Skeletal muscle cell (primary cell): Measurements from ENCODE around the gene SLC16A4.
A peak's percentile ranks its signal among the peaks of the same experiment; 100 is the strongest.
"Not testable (repeated sequence)": the region's sequence is repeated elsewhere in the genome, so short reads cannot be mapped to it uniquely, and the experiment has no call there.

Source experiments
- DNase-seq: peaks from one replicate; pipeline ENCODE4 v3.0.0-alpha.2; 2010; ENCODE audit warnings: low read depth
- H3K4me3 ChIP-seq: 2 replicates; pipeline ENCODE4 v1.5.1; 2011; ENCODE audit warnings: low read depth, mild to moderate bottlenecking, control low read depth, low read length, moderate library complexity

Gene SLC16A4

DNA sequence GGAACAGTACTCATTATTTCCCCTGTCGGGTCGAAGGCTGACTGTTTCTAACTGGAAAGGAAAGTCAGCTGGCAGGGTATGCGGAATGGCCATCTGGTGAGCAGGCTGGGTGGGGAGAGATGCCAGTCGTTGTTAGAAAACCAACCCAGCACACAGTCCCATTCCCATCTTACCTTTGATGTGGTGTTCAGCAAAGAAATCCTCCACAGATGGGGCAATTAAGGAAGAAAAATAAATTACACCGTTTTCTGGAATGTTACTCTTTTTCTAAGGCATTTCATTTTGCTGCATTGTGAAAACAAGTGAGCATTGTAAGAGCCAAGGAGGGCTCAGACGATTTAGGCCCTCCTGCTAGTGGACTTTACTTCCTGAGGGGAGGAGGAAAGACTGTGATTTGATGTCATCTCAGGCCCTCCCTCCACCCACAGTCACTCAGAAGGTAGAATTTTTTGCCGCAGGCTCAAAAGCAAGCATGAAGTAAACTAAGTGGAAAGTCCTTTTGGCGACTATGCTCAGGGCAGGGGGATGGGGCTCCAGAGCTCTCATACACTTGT, at the start of gene SLC16A4:
Gene SLC16A4 (minus strand): TSS at position 335 of the 554 bp plus-strand sequence. CDS start 1,703 bp downstream, outside the sequence.
- H3K4me3 ChIP-seq: peak within 1 kb of the TSS; percentile 18

DNA sequence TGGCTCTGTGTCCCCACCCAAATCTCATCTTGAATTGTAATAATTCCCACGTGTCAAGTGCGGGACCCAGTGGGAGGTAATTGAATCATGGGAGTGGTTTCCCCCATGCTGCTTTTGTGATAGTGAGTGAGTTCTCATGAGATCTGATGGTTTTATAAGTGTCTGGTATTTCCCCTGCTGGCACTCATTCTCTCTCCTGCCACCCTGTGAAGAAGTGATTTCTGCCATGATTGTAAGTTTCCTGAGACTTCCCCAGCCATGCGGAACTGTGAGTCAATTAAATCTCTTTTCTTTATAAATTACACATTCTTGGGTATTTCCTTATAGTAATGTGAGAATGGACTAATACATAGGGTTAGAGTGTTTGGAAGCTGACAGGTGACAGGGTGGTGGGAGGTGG, 49.0 kb upstream of the SLC16A4 start:
- not testable (repeated sequence) for DNase-seq, H3K4me3 ChIP-seq

More for the DNA sequence above, at the start of gene SLC16A4:
- DNase-seq: peak; percentile 25

DNA sequence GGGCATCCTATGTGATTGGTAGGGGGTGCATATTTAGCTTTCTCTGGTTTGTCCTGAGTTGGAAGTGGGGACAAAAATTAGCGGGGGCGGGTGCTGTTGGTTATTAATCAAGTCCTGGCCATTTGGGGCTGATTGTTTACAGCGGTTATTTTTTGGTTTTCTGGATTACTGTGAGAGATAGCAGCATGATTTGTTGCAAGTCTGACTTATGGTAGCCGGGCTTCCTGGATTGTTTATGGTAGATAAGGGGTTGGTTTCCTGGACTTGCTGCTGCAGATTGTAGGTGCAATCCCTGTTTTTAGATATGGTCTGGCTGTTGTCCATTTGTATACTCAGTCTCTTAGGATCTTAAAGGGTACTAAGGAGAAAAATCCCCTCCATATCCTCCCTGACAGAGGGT, 48.1 kb upstream of the SLC16A4 start:
- DNase-seq: no peak
- no peak overlapping the region for H3K4me3 ChIP-seq

DNA sequence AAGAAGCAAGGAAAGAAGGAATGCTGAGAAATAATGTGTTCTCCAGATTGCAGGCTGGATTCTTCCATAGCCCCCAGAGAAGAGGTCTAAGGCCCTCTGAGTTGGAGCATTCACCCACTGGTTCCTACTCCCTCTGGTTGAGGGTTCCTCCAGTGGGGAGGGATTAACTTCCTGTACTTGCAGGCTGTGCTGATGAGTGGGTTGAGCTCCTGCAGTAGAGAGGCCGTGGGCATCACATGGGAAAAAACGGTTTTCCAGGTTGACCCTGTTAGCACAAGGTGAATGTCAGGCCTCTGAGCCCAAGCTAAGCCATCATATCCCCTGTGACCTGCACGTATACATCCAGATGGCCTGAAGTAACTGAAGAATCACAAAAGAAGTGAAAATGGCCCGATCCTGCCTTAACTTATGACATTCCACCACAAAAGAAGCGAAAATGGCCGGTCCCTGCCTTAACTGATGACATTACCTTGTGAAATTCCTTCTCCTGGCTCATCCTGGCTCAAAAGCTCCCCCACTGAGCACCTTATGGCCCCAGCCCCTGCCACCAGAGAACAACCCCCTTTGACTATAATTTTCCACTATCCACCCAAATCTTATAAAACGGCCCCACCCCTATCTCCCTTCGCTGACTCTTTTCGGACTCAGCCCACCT, 46.9 kb upstream of the SLC16A4 start:
- H3K4me3 ChIP-seq, DNase-seq: not testable (repeated sequence)

DNA sequence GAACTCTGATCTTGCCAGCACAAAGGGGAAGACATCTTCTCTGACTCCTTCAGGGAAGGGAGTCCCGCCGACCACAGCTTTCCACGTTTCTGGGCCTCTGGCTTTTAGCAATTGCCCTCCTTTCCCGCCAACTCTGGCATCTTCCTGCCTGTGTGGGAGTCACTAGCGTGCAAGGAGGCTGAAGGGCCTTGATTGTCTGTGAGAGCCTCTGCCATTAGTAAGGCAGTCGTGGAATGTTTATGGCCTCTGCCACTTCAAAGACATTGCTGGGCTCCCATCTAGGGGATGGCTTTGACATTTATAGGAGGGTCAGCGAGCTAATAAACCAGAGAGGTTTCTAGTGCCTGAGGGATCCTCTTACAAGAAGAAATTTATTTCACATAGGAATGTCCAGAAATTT, 45.8 kb upstream of the SLC16A4 start:
- H3K4me3 ChIP-seq: no peak overlapping the region
- DNase-seq: no peak

DNA sequence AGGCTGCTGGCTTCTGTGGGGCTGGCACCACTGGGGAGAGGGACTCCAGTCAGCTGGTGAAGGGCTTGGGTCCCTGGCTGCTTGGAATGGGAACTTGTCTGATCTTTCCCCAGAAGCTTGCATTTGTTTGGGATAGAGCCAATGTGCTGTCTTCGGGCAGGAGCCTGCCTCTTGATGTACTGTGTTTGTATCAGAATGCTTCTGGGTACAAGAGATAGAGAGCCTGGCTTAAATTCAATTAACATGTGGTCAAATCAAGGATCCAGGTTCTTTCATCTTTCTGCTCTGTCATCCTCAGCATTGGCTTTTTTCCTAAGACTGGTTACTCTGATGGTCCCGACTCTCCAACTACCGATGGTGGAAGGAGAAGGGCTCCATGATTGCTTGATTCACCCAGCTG, 44.1 kb upstream of the SLC16A4 start:
- DNase-seq: no peak
- no peak overlapping the region for H3K4me3 ChIP-seq

DNA sequence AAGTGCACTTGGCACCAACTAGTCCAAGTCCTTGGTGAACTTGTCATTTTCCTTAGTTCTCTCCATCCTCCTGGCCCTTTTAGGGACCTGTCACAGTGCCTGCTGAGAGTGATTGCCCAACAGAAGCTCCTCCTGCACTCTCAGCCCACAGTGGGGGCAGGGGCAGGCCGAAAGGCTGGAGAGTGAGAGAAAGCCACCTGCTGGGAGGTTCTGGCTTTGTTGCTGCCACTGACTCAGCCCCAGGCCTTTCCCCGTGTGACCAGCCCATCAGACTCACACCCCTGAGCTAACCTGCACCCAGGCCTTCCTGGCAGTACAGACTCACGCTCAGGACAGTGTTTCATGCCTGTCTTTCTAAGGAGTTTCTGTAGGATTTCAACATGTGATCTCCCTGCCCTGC, 43.0 kb upstream of the SLC16A4 start:
- no peak overlapping the region for H3K4me3 ChIP-seq
- no peak for DNase-seq

DNA sequence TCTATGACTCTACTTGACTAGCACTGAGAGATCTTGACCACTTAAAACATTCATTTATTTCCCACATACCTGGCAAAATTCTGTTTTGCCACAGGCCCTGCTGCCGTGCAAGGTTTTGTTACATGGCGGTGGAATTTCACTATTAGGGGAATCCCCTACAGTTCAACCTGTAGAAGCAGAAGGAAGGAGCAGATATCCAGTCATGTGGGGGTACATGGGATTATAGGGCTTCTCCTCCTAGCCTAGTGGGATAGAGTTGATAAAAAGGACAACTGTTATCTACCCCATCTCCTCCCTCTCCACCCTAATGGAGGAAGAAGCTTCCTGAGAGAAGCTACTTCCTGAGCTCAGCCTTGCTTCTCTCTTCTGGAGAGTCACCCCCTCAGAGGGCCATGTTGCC, 42.4 kb upstream of the SLC16A4 start:
- no peak overlapping the region for H3K4me3 ChIP-seq
- DNase-seq: no peak

DNA sequence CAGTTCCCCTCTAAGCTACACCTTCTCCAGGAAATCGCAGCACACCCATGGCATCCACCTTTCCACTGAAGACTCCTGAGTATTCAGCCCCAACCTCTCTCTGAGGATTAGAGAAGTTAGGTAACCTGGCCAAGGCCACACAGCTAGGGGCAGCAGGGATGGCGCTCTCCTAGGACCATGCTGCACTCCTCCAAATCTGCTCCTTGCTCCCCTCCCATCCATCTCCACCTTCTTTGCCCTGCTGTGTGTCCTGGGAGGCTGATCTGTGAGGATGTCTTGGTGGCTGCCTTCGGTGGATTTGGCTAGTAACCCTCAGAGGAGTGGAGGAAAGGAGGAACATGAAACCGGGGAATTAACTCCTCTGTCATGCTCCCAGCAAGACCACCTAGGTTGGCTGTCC, 40.1 kb upstream of the SLC16A4 start:
- no peak for DNase-seq
- no peak overlapping the region for H3K4me3 ChIP-seq

DNA sequence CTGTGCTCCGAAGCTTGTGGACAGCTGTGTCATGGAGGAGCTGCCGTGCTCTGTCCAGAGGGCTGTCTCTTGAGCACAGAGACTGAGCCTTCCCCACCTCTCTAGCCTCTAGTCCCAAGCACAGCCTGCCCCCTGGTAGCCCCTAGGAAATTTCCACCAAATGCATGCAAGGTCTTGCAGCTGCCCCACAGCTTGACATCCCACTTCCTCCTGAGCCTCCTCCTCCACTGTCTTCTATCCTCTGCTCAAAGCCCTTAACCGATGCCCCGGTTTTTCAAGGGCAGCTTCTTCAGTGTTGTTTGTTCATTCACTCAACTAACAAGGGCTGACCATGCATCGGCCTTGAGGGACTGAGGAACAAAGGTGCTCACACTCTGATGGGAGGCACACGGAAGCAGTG, 39.5 kb upstream of the SLC16A4 start:
- H3K4me3 ChIP-seq: no peak overlapping the region
- DNase-seq: no peak

DNA sequence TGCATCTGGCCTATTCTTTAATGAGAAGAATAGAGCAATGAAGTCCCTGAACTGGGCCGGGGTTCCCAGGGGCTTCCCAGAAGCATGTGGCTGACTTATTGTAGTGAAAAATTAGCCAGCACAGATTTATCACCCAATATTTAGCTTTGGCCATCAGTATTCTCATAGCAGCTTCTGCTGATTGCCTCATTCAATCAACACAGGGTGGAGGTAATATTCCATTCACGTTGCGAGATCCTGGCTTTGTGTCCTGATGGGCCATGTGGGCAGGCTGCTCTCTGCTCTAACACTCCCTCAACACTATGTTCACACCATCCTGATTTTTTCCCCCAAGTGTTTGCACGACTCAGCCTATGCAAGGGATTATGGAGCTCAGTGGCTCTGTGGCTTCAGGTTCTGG, 38.1 kb upstream of the SLC16A4 start:
- no peak for DNase-seq
- H3K4me3 ChIP-seq: no peak overlapping the region

DNA sequence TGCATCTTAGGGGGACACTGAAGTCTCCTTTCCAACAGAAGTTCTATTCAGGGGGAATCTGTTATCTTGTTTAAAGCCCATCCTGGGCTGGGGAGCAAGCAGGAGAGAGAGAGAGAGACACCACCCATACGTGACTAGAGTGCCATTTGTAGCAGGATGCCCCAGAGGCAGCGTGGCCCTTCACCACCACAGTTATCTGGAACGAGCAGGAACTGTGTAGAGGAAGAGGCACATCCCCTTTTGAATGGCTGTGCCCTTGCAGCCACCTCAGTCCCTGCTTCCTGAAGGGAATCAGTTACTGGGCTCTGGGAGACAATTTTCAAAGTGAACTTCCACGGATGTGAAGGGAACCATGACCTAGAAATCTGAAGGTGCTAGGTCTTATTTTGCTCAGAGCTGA, 36.0 kb upstream of the SLC16A4 start:
- H3K4me3 ChIP-seq: no peak overlapping the region
- no peak for DNase-seq

DNA sequence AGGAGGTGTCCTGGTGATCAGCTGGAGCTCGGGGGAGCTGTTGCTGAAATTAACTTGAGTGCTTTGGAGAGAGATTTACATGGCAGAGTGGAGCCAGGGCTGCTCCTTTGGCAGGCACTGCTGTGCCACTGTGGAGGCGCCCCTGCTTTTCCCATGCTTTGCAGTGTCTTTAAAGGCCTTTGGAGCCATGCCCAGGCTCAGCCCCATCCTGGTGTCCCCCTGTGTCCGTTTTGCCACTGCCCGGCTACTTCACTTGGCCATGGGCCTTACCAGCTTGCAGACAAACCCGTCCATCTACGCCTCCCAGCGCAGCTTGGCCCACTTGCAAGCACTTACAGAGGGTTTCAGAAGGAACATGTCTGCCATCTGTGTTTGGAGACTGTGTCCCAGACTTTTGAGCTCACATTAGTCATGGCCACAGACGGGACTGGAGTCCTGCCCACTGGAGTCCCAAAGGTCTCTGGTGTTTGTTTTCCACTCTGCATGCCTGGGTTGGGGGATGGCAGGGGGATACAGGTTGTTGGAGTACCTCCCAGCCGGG, 34.9 kb upstream of the SLC16A4 start:
- no peak for DNase-seq
- H3K4me3 ChIP-seq: no peak overlapping the region

DNA sequence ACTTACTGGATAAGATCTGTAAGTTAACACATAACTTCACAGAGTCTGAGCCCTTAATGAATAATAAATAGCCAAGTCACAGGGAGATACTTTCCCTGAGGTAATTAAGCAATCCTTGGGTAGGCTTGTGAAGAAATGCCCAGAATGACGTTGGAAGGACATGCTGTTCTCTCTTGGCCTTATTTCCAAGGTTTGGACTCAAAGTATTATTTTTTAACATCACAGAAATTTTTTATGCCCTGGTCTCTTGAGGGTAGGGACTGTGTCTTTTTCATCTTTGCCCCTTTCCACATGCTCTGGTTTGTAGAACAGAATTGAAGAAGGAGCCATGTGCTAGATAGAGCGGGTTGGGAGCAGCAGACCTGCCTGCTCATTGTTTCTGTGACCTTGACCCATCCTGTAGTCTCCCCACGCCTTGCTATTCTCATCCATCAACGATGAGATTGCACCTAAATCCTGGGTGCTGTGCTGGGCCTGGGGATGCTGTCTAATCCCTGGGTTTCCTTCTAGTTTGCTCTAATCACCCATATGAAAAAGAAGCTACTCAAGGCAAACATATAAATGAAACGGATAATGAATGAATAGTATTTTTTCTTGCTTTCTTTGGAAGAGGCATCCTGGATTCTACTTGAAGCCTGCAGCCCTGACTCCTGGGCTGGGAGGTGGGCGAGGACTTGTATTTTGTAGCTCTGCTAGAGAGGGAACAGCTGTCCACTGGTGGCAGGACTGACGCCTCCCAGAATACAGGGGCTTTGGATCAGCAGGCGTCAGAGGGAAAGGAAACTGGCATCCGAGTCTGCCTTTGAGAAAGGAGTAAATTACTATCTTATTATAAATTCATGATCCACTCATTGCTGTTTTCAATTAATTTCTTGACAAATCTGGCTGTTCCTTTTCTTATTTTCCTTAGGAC, 34.1 kb upstream of the SLC16A4 start:
- no peak for DNase-seq
- no peak overlapping the region for H3K4me3 ChIP-seq

DNA sequence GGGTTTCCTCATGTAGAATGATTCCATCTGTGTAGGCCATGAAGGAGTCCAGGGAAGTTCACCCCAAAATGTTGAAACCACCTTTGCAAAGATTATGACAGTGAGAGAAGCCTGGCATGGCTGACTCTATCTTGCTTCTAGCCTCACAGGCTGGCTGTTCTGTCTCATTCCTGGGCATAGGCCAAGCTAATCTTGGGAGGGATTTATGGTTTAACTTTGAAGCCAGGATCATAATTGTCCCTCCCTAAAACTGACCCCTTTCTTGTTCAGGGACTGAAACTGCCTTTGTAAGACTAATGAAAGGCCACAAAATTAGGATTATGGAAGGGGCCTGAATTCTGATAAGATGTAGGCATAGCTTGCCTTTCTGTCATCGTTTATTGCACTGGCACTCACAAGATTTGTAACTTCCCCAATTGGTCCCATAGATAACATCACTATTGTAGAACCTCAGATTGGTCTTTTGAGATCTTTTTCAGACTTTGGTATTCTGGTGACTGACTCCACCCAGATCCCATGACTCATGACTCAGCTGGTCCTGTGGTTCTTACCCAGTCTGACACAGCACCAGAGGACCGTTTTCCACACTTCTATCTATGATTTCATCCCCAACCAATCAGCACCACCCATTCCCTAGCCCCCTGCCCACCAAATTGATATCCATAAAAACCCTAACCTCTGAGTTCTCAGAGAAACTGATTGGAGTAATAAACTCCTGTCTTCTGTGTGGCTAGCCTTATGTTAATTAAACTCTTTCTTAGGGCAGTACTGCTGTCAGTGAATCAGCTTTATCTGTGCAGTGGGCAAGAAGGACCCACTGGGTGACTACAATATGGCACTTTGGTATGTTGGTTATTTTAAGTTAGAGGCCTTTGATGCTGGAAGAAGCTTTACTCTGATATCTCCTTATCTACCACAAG, 30.3 kb upstream of the SLC16A4 start:
- no peak overlapping the region for H3K4me3 ChIP-seq
- DNase-seq: no peak

DNA sequence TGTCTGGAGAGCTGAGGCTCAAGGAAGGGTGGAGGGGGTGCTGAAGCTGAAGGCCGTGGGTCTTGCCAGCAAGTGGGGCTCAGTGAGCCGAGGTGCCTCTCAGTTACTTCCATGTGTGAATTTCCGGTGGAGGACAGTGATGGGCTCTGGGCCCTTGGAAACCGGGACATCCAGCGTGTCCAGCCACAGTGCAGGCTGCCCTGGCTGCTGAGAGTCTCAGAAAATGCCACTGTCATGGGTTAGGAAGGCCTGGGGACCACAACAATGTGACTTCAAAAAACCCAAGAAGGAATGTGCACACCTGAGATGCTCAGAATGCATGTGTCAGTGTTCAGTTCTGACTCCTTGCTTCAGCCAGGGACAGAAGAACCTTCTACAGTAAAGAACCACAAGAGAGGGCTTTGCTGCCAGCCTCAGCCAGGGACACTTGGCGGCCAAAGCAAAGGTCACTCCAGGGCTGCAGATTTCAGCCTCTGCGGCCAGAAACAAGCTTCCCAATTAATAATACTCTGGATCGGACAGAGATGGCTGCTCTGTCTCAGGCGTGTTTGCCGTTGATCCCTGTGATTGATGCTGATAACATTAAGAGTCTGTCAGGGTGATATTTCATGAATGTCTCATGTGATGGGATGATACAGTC, 29.3 kb upstream of the SLC16A4 start:
- H3K4me3 ChIP-seq: no peak overlapping the region
- DNase-seq: no peak

DNA sequence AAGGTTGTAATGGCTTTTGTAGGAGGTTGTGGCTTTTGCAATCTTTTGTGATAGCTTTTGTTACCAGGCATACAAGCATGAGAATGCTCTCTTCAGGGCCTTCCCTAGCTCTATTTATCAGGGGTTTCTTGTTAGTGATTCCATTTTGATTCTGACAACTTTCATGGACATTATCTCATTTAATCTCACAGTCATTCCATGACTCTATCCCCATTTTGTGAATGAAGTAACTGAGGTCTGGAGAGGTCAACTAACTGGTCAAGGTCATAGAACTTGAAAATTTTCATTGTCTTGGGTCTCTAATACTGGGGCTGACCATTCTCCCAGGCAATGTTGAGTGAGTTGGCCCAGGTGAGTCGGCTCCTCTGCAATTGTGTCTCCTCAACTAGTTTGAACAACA, 27.9 kb upstream of the SLC16A4 start:
- no peak overlapping the region for H3K4me3 ChIP-seq
- no peak for DNase-seq

DNA sequence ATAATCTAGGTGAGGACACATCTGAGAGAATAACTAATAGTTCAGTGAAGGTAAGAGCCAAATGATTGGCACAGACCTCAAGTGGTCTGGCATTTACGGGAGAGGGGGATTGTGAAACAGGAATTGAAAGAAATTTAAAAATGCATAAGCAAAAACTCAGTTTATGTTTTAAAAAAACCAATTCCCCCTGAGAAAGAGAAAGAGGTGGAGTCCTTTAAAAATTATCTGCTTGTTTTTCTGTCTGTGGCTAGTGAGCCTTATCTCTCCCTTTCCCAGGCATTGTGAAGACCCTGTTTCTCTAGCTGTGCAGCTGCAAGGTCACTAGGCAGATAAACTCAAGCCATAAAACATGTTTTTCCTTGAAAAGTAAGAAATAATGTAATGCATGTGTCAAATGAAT, 22.2 kb upstream of the SLC16A4 start:
- not testable (repeated sequence) for DNase-seq, H3K4me3 ChIP-seq

DNA sequence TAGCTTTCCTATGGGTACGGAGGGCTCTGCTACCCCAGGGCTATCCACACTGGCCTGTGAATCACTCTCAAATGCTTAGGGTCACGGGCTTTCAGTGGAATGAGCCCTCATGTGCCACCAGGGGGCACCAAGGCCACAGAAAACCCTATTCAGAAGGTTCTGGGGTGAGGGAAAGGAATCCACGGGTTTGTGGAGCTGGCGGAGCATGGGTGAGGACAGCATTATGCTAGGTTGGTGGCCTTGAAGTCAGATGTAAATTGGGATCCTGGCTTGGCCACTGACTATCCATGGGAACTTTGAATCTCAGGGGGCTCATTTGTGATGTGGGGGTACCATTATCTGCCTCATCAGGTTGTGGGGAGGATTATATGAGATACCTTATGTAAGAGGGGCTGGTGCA, 21.8 kb upstream of the SLC16A4 start:
- no peak for DNase-seq

More for the DNA sequence above, 21.8 kb upstream of the SLC16A4 start:
- H3K4me3 ChIP-seq: no peak overlapping the region
